Naive thymus-derived CD8-positive, alpha-beta T cell (primary cell): ENCODE measurements around the gene SEC61B. TPM values are rescaled to one million over a fixed set of nuclear protein-coding genes. Genes with fewer than 3 reads are reported as not detected.

Experiments
- ATAC-seq, 2 donors: fragments of 150-1000 bp; cut with Tn5 transposase in 1 of 2; sonication (Bioruptor Pico), chemical (Tn5 transposase) in 1 of 2; 1 replicate in 1 of 2; 2 replicates in 1 of 2; pipeline ENCODE4 v1.10.0; 2021; ENCODE audit warnings: mild to moderate bottlenecking in 2 of 2, moderate library complexity in 2 of 2
- POLR2A ChIA-PET: fragments of 350-600 bp; sonication (Branson Sonifier 250); formaldehyde crosslinking; loops from one replicate; lab custom pipeline; 2021; ENCODE audit warnings: antibody characterized with exemption; lab: Charles Lee
- DNase-seq, 10 donors: peaks; one replicate each; pipeline versions ENCODE4 v3.0.0 to v3.0.0-alpha.2; 2020 to 2022
- H3K27ac Mint-ChIP-seq, 10 donors: one replicate each; pipeline ENCODE4 v1.8.0; 2020 to 2022; ENCODE audit warnings: mild to moderate bottlenecking in 10 of 10, mixed read lengths in 10 of 10, moderate library complexity in 4 of 10, inconsistent platforms in 1 of 10
- H3K27me3 Mint-ChIP-seq, 5 donors: one replicate each; pipeline ENCODE4 v1.8.0; 2021 to 2022; ENCODE audit warnings: mixed read lengths in 5 of 5
- H3K36me3 Mint-ChIP-seq, 3 donors: one replicate each; pipeline ENCODE4 v1.8.0; 2020 to 2022; ENCODE audit warnings: mixed read lengths in 3 of 3, mild to moderate bottlenecking in 2 of 3, inconsistent platforms in 1 of 3
- H3K4me1 Mint-ChIP-seq, 4 donors: one replicate each; pipeline ENCODE4 v1.8.0; 2021 to 2022; ENCODE audit warnings: mixed read lengths in 4 of 4
- H3K4me3 Mint-ChIP-seq, 10 donors: one replicate each; pipeline ENCODE4 v1.8.0; 2020 to 2022; ENCODE audit warnings: mild to moderate bottlenecking in 10 of 10, mixed read lengths in 10 of 10, moderate library complexity in 6 of 10, inconsistent platforms in 1 of 10
- H3K9me3 Mint-ChIP-seq, 9 donors: one replicate each; pipeline ENCODE4 v1.8.0; 2020 to 2022; ENCODE audit warnings: mixed read lengths in 9 of 9, mild to moderate bottlenecking in 3 of 9, inconsistent platforms in 1 of 9, moderate library complexity in 1 of 9
- polyA plus RNA-seq, 3 donors: library from polyadenylated mRNA; unstranded; fragments of 300-500 nt; fragmentation: Illumina TruSeq; gene quantifications; one replicate each; pipeline ENCODE4 v1.2.3, GENCODE V29; 2021
- total RNA-seq, 8 experiments: library from RNA in 2 of 8; stranded (reverse) in 2 of 8; gene quantifications; one replicate each; pipeline ENCODE4 v1.2.3 and lab custom pipeline; 2021 to 2026

Gene SEC61B
- total and polyA plus RNA-seq, 5 experiments from 2014 or later = 47.4 to 285 (median 218) TPM

DNA sequence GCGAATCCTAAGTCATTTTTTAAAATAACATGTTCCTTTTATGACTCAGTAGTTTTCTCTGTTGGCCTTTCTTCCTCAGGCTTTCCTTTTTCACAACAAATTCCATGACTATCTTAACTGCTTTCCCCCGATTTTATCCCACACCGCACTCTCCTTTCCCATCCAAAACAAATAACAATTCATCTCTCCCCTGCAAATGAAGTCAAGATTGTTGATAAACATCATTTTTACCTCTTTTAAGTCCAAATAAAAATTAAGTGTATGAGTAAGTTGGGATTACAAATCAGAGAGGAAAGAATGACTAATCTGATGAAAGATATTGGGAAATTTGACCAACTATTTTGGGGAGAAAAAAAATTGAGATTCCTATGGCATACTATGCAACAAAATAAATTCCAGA, 47.3 kb downstream of the SEC61B start:
- Mint-ChIP-seq H3K9me3 (no peaks in the 10 kb centered on the region), H3K4me3 (no peak overlapping the region), H3K27me3 (peaks cover 2 to 7% (median 6%) of the 10 kb centered on the region in 5 donors), H3K27ac (no peak overlapping the region), H3K36me3 (no peaks in the 10 kb centered on the region), H3K4me1 (peaks cover 4 to 12% (median 9%) of the 10 kb centered on the region in 4 donors)
- ATAC-seq (no peak), DNase-seq (no peak)
- POLR2A ChIA-PET = no interaction called here

- Mint-ChIP-seq H3K27me3 (peaks cover under 1 to 7% (median 6%) of the 10 kb centered on the region in 5 donors), H3K36me3 (no peaks in the 10 kb centered on the region), H3K4me1 (peaks cover 4 to 12% (median 9%) of the 10 kb centered on the region in 4 donors), H3K4me3 (no peak overlapping the region), H3K9me3 (no peaks in the 10 kb centered on the region), H3K27ac (no peak overlapping the region)
- POLR2A ChIA-PET = no interaction called here
- no peak for DNase-seq
- ATAC-seq = no peak
These were observed 48.4 kb downstream of the SEC61B start for GRCh38 chr9:99270491-99270890.

- no peak for DNase-seq
- Mint-ChIP-seq H3K27ac (no peak overlapping the region), H3K4me1 (no peaks in the 10 kb centered on the region), H3K36me3 (no peaks in the 10 kb centered on the region), H3K27me3 (peaks cover 0 to 9% (median 8%) of the 10 kb centered on the region in 5 donors), H3K4me3 (no peak overlapping the region), H3K9me3 (no peaks in the 10 kb centered on the region)
- ATAC-seq = no peak
- POLR2A ChIA-PET = no interaction called here
These were observed 50.8 kb downstream of the SEC61B start for GRCh38 chr9:99272836-99273235.

DNA sequence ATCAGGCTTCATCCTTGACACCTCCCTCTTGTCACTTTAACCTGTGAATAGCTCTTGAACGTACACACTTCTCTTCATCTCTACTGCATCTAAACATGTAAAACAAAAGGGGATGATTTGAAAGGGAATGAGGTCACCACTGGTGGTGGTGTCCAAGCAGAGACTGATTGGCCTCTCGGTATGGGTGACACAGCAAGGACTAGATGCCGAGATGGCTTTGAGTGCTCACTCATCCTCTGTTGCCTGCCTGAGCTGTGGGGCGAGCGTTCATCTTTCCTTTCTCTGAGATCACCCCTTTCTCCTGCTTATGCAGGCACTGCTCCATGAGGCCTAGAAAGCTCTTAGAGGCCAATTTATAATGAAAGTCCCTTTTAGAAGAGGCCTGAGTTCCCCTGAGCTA, 51.9 kb downstream of the SEC61B start:
- Mint-ChIP-seq H3K27me3 (peaks cover 0 to 9% (median 8%) of the 10 kb centered on the region in 5 donors), H3K4me1 (no peaks in the 10 kb centered on the region), H3K4me3 (no peak overlapping the region), H3K27ac (no peak overlapping the region), H3K9me3 (no peaks in the 10 kb centered on the region), H3K36me3 (no peaks in the 10 kb centered on the region)
- DNase-seq (no peak), ATAC-seq (no peak)
- POLR2A ChIA-PET = no interaction called here

GRCh38 chr9:99274495-99274894, 52.4 kb downstream of the SEC61B start:
- no peaks in the 10 kb centered on the region for H3K4me1 Mint-ChIP-seq
- peaks cover 0 to 9% (median 8%) of the 10 kb centered on the region in 5 donors for H3K27me3 Mint-ChIP-seq
- H3K27ac Mint-ChIP-seq = no peak overlapping the region
- ATAC-seq (no peak), DNase-seq (no peak)
- H3K4me3 Mint-ChIP-seq = no peak overlapping the region
- POLR2A ChIA-PET = no interaction called here
- no peaks in the 10 kb centered on the region for H3K9me3 Mint-ChIP-seq
- no peaks in the 10 kb centered on the region for H3K36me3 Mint-ChIP-seq

Other genes with a start within 250 kb of the SEC61B start
- 10 to 100 TPM; 43.6 to 45.3 TPM for gene TGFBR1, start 117.2 kb upstream of the SEC61B start, total RNA-seq
- gene TGFBR1, start 117.2 kb upstream of the SEC61B start, polyA plus RNA-seq = 10 to 100 TPM; 19.2 to 23.6 (median 22.3) TPM
- 10 to 100 TPM; 17.3 to 21.9 TPM for gene ALG2, start 340 bp upstream of the SEC61B start, total RNA-seq
- gene ALG2, start 340 bp upstream of the SEC61B start, polyA plus RNA-seq = 10 to 100 TPM; 16.1 to 23.7 (median 17.8) TPM